ENCODE results near the gene GATAD1.
"Not testable (repeated sequence)": the region's sequence is repeated elsewhere in the genome, so short reads cannot be mapped to it uniquely, and the experiment has no call there.

The GATAD1 gene

GRCh38 chr7:92436612-92437445, 10.5 kb upstream of the GATAD1 start:
- no peak overlapping the region for H3K4me3 ChIP-seq (ENCODE audit: low read length)
- TF ChIP-seq CTCF (IDR thresholded peaks at IDR 0.05; ENCODE audit: insufficient read depth, low read depth, low read length, missing control alignments): no peak
- DNase-seq (ENCODE audit: low read depth): no peak

- H3K4me3 ChIP-seq (ENCODE audit: low read length): no peak overlapping the region
- DNase-seq (ENCODE audit: low read depth): no peak
- no peak for TF ChIP-seq CTCF (IDR thresholded peaks at IDR 0.05; ENCODE audit: insufficient read depth, low read depth, low read length, missing control alignments)
Observed at GRCh38 chr7:92437956-92438491, 9.3 kb upstream of the GATAD1 start.

- DNase-seq (ENCODE audit: low read depth); H3K4me3 ChIP-seq (ENCODE audit: low read length): not testable (repeated sequence)
Observed at GRCh38 chr7:92442720-92443119, 4.6 kb upstream of the GATAD1 start.

GRCh38 chr7:92446869-92447344, 375 bp upstream of the GATAD1 start:
- peak; percentile 87 for TF ChIP-seq CTCF (IDR thresholded peaks at IDR 0.05; ENCODE audit: insufficient read depth, low read depth, low read length, missing control alignments)
- peak overlapping the region; percentile 72 for H3K4me3 ChIP-seq (ENCODE audit: low read length)
- no peak for DNase-seq (ENCODE audit: low read depth)

- TF ChIP-seq CTCF (IDR thresholded peaks at IDR 0.05; ENCODE audit: insufficient read depth, low read depth, low read length, missing control alignments): peak; percentile 47
Observed at GRCh38 chr7:92448205-92448747, 994 bp downstream of the GATAD1 start.

GRCh38 chr7:92451645-92452044, 4.4 kb downstream of the GATAD1 start:
- H3K4me3 ChIP-seq (ENCODE audit: low read length): no peak overlapping the region
- no peak for DNase-seq (ENCODE audit: low read depth)
- TF ChIP-seq CTCF (IDR thresholded peaks at IDR 0.05; ENCODE audit: insufficient read depth, low read depth, low read length, missing control alignments): no peak

More at GRCh38 chr7:92448205-92448747, 994 bp downstream of the GATAD1 start:
- peak; percentile 63 for DNase-seq (ENCODE audit: low read depth)
- peak overlapping the region; percentile 72 for H3K4me3 ChIP-seq (ENCODE audit: low read length)

GRCh38 chr7:92456236-92456635, 9.0 kb downstream of the GATAD1 start:
- H3K4me3 ChIP-seq (ENCODE audit: low read length): no peak overlapping the region
- DNase-seq (ENCODE audit: low read depth): no peak
- TF ChIP-seq CTCF (IDR thresholded peaks at IDR 0.05; ENCODE audit: insufficient read depth, low read depth, low read length, missing control alignments): no peak
